GM03348 (cell line): ENCODE data around the gene OCA2.

ENCODE experiments used
- DNase-seq: peaks from one replicate; pipeline ENCODE4 v3.0.0; 2012; ENCODE audit warnings: low spot score

The OCA2 gene

DNA sequence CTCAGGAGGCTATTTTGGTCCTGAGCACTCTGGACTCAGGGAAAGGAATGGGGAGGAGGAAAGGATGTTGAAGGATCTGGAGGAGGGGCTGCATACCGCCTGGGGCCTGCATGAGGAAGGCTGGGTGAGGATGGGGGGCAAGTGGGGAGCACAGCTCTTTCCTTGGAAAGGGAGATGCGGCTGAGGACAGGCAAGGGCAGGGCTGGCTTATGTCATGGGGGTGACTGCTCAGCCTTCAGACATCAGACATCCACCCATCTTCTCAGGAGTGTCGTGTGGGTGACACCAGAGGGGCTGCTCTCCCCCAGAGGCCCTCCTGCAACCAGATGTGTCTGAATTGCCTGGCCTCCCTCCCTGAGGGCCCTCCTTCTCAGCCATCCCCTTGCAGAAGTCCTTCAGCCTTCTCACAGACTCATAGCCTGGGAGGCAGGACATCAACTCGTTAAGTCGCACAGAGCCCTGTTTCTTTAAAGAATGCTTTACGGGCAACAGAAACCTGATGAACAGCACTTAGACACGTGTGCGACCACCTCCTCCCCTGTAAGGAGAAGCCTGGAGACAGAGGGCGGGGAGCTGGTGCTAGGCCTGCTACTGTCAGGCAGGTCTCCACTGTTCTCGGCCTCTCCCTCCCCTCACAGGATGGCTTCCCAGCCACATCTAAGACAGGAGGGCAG is 252.3 kb downstream of the OCA2 start:
- no peak for DNase-seq

DNA sequence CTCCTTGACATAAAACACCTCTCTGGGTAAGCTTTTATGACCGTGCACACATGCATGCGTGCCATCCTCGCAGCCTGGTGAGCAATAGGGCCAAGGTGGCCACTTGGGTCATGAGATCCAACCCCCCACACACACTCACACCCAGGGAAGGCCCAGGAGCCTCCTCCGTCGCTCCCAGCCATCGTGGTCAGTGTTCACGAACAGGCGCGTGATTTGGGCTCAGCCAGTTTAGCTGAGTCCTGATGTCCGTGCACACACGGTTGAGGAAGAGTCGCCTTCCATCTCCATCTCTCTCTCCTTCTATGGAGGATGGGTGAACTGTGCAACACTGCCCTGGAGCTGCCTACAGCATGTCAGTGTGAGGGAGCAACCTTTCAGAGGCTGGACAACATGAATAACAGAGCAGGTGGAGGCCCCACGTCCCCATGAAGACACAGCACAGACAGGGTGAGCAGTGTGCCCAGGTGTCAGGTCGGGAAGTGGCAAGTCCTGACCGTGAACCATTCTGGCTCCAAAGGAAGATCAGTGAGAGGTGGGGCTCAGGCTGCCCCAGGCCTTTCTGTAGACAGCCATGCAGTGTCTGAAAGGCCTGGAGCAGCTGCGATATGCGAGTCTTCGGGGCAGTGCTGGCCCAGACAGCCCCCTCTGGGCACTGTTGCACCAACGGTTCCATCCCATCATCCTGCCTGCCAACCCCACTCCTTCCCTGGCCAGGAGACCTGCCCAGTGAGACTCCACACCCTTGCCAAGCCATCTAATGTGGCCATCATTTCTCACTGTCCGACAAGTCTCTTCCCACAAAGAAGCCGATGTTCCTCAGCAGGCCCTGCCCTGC is 253.4 kb downstream of the OCA2 start:
- no peak for DNase-seq

DNA sequence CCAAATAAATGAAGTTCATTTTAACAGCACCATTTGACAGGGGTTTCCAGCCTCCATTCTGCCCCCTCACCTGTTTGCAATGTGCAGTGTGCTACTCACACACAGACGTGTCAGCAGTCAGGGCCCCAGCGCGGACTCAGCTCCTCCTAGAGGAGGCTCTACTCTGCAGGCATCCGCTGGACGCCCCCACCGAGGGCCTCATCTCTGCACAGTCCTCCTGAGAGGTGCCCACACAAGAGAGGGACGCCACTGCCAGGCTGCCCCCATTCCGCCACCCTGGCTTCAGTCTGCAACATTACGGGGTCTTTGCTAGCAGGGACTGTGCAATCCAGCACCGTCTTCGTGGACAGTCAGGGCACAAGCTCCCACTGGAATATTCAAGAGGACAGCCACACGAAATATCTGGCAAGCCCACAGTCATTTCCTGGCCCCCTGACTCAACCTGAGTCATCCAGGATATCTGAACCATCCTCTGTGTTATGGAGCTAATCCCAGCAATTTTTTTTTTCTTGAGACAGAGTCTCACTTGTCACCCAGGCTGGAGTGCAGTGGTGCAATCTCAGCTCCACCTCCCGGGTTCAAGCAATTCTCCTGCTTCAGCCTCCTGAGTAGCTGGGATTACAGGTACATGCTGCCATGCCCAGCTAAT is 255.0 kb downstream of the OCA2 start:
- peak; percentile 78 for DNase-seq

DNA sequence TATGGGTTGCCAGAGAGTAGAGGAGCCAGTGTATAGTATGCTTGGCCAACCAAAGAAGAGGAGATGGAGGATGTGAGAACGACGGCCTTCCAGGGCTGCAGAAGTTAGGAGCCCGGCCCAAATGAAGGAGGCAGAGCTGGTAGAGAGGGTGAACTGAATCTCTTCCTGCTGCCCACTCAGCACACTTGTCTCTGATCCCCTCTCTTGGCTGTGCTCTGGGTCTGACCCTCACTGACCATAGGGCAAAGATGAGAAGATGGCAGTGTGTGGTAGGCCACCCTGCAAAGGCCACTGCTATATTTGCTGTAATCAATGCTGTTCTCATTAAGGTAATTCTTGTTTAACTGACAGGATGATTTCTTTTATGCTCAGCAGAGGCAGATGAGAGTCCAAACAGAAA is 256.0 kb downstream of the OCA2 start:
- no peak for DNase-seq

DNA sequence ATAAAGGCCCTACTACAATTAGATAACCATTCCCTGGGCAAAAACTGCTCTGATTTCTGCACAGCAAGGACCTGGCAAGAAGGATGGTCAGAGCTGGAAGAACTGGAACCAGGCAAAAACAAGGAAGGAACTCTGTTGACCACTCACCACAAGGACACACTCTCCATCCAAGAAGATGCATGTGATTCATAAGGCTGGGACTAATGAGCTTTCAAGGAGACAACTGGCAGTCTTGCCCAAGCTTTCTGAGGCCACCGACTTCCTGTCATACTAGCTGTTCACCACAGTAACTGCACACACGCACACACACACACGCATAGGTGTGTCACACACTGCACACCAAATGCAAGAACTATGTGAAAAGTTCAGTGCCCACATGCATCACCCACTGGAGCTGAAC is 256.6 kb downstream of the OCA2 start:
- no peak for DNase-seq

DNA sequence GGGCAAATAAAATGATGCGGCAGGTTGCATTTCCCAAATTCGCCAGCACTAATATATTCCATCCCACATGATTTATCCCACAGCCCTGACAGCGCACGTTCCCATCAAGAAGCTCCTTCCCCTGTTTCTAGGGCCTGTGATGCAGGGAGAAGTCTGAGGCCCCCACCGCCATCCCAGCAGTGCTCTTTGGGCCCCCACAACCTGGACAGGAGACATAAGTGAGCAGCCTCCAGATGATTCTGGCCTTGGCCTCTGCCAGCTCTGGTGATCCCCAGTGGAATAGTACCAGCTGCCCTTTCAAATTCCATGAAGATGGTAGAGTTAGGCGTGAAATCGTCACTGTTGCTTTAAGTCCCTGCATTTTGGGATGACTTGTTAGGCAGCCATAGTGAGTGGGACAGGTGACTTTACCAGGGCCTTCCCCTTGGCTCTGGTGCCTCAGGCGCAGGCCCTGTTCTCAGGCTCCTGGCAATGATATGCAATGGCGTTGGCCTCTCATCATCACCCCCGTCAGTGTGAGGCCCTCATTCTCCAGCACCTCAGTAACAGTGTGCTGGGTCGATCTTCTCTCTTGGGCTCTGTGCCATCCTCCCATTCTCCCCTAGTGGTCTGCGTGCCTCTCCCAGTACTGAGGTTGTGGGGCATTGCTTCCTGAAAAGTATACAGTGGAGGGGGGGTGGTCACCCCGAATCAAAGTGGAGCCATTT is 263.7 kb downstream of the OCA2 start:
- no peak for DNase-seq

DNA sequence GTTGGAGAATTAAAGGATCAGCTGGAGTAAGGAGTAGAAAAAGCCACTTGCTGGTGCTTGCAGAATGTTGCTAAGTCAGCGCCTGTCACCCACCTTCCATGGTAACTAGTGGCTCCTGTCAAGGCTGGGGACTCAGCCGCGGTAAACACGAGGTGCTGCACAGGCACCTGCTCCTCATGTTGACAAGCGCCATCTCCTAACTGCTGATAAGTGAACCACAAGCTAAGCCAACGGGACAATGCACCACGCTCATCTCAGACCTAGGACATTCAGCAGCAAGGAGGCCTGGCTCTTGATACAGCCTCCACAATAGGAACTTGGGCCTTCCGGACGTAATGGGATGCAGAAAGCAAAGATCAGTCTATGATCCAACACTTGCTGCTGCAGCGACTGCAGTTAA is 264.4 kb downstream of the OCA2 start:
- DNase-seq, result no peak

DNA sequence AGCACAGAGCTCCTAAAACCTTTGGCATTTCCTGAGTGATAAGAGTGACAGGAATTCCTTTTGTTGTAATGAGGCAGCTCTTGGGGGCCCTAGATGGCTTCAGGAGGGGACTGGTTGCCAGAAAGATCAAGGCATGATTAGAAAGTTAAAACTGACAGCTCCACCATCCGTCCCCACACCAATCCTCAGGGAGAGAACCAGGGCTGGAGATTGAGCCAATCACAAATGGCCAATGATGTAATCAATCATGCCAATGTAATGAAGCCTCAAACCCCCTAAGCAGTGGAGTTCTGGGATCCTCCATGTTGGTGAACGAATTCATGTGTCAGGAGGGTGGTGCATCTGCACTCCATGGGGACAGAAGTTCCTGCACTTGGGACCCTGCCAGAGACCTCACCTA is 265.1 kb downstream of the OCA2 start:
- DNase-seq, result no peak

DNA sequence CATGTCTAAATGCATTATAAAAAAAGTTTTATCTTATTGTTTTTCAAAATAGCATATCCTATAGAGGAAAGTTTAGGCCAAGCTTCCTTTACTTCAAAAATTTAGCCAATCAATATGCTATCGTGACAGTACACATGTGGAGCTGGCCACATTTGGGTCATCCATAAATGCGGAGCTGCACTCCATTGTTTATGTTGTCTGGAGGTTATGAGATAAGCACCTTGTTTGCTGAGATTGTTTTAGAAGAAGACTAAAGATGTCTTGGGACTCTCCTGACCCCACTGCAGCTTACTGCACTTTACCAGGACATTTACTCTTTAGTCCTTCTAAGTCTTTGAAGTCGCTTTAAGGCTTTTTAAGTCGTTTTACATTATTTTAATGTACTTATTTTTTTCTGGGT is 265.9 kb downstream of the OCA2 start:
- DNase-seq, result no peak

DNA sequence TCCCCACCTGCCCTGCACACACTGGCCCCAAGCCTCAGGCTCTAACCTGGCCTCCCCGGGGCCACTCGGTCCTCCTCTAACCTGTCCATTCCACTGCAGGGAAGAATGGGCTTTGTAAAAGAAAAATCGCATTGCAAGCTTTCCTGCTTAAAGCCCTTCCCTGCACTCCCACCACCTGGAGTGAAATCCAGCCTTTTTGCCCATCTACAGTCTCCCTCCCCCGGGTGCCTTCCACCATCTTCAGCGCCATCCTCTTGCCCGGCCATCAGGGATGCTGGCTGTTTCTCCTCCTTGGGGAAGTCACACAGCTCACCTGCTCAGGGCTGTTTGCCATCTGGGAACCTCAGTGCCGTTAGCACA is 266.9 kb downstream of the OCA2 start:
- DNase-seq, result no peak

DNA sequence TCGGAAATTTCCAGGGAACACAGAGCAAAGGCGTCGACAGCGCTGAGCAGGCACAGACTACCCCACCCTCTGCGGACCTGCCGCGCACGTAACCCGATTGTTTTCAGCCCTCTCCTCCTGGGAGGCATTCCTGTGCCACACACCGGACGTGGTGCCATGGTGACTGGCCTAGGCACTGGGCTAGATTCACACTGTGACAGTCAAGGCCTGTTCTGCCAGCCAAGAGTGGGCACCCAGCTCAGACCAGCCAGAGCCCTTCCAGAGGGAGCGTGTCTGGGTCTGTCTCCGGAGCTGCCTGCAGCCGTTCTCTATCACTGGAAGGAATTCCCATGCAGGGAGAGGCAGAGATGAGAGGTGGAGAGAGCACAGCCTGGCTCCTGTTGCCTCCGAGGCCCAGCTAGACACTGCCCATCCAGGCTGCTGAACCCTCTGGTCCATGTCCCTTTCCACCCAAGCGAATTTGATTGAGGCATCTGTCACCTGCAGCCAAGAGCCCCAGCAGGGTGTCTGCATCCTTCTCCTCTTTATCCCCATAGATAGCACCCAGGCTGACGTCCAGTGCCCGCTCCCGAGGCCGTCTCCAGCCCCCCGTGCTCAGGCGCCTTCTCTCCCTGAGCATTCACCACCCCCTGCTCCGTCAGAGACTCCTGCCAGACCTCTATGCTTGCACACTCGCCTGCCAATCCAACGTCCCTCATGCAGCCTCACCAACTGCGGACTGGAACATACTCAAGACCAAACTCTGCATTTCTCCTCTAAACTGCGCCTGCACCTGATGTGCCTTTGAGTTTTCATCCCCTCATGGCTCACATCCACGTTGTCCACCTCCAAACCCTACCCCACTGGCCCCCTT is 267.5 kb downstream of the OCA2 start:
- DNase-seq, result no peak

DNA sequence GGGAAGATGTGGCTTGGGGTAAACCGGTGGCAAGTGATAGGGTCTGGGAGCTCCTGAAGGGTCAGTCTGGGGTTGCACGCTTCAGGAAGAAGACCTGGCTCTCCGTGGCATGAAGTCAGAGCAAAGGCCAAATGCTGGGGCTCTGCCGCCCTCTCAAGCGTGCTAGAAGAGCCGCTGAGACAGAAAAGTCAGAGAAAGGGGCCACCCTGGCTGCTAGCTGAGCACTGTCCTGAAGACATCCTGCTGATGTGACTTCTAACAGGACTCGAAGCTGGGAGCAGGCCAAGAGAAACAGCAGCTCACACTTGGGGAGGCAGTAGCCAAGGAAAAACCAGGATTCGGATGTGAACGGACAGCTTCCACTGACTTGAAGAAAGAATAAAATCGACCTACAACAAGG is 270.4 kb downstream of the OCA2 start:
- no peak for DNase-seq

DNA sequence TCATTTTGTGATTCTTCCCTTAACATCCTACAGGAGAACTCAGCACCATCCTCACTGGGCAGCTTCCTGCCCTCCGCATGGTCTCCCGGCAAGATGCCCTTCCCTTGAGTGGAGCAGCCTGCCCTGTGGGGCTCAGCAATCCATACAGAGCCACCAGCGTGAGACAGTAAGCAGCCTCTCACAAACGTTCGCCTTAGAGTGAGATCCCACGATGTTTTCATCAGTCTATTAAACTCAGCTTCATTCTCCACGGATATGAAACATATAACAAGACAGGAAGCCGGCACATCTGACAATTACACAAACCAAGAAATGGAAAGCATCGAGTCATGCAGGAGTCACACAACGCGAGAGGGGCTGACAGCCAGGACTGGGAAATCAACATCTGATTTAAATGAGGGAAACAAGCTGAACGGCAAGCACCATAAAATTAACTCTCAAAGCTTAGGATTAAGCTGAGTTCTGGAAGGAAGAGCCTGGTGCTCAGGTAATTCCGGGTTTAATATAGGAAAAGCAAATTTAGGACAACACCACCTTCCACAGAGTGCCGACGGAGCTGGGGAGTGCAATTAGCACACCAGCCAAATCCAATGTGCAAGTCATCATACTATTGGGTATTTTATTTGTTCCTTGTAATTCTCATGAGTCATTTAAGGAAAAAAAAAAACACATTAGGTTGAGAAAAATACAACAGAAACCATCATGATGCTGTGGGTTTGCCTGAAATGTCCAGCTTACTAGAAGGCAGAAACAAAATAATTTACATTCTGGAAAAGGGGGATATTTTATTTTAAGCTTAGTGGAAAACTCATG is 272.0 kb downstream of the OCA2 start:
- peak; percentile 58 for DNase-seq

DNA sequence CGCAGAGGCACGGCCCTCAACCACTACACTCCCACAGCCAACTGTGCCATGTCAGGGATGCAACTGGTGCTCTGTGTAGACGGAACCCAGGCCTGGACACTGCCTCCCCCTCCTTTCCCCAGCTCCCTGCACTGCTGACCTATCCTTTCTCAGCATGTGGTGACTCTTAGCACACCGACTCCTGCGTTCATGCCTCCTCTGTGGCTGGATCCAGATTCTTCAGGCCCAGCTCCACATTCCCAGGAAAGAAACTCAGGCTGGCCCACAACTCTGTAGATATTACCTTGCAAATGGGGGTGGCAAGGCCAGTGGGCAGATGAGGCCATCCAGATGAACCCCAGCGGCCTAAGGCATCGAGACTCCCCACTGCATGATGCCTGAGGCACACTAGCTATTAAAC is 272.7 kb downstream of the OCA2 start:
- DNase-seq, result no peak

DNA sequence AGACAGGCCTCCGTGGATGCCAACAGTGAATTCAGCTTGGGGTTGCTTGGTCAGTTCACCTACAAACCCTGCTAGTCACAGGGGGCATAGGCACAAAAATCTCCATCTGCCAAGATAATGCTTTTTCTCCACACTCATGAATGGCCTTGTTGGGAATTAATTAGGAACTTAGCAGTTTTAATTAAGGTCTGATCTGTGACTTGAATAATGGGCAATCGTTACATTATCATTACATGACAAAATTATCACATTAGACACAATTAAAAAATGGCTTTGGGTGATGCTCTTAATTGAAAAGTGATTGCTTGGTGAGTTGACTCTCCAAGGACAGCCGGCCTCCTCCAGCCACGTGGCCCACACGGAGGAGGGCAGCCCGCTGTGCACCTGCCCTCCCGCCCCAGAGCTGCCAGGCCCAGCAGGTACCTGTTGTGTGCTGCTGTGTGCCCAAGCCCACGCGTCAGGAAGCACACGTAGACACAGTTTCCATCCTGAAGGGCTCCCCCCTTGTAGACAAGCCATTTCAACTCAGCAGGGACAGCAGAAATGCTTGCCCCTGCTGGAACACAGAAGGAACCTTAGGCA is 274.2 kb downstream of the OCA2 start:
- DNase-seq, result no peak

DNA sequence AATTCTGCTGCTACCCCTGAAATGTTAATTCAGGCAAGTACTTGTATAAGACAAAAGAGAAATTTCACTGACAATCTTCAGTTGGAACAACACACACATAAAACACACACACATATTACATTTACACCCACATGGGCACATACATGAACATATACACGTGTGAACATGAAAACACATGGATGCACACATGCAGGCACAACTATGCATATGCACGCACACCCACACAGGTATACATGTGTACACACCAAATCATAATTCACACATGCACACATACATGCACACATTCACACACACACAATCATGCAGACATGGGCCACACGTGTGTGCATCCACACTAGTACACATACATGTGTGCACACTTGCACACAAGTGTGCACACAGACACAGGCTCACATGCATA is 277.8 kb downstream of the OCA2 start:
- no peak for DNase-seq

DNA sequence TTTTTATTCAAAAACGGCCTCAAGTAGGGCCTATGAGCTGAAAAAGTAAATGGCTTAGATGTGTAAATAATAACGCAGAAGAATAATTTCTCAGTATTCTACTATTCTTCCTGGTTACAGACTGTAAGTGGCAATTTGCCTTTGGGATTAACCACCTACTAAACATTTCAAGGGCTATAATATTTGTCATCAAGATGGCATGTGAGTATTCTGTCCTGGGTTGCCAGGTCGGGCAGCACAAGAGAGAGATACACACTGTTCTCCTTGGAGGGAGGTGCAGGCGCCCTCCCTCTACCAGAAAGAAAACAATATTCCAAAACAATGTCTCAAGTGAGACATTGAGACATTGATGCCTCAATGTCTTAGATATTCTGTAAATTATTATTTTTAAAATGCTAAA is 278.4 kb downstream of the OCA2 start:
- DNase-seq, result no peak

DNA sequence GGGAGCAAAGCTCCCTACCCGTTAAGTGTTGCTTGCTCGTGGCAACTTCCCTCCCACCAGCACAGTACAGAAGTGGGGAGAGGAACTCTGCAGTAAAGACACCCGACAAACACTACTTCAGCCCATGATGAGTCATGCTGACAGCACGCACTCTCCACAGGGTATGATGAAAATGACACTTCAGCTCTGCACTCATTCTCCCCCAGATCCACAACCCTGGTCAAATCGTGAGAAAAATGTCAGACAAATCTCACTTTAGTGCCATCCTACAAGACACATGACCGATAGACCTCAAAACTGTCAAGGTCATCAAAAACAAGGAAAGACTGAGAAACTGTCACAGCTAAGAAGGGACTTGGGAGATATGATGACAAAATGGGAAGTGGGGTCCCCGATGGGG is 278.9 kb downstream of the OCA2 start:
- DNase-seq, result peak; percentile 41

DNA sequence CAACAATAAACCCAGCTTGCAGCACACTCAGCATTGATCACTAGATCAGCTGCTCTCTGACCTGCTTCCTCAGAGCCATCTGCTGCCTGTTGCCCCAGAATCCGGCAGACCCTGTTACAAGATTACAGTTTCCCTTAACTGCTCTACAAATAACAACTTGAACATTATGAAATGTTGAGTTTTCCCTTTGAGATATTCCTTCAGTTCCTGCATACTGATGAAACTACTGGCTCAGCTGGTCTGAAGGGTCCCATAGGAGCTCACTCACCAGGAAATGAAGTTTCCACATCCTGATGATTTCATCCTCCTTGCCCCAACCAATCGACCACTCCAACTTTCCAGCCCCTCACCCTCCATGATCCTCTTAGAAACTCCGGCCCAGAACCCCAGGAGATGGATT is 281.9 kb downstream of the OCA2 start:
- DNase-seq, result no peak

DNA sequence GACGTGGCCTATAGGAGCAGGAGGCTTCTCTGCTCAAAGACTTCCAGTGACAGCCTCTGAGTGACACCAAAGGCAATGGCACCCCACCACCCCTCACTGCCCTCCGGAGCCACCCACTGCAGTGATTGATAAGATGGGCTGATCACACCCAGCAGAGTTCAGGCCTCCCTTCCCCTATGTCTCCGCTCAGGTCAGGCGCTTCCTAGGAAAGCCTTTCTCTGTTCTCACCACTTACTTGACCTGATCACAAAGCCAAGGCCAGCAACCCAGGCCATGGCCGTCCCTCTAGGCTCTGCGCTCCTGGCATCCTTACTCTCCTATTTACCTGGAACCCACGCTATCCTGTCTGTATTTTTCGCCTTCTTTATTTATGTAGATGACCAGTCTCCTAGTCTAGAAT is 282.3 kb downstream of the OCA2 start:
- DNase-seq, result no peak

DNA sequence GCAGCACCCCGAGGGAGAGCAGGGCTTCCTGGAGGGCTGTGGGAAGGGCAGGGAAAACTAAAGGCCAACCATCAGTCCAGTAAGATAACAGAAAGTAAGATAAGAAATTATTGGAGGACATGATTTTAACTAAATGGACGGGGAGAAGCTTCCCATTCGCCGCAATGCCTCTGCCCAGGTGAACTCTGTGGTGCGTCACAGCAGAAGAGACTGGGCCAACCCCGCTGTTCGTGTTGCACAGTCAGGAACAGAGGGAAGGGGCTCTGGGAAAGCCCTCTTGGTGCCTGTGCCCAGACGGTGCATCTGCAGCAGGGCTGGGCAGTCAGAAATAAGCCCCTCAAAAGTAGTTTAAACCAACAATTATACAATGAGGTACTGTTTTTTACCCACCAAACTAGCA is 284.1 kb downstream of the OCA2 start:
- DNase-seq, result no peak
